Ovary (tissue), 3 donors: ENCODE data around the gene ARHGEF11.

Experiments used
- CTCF ChIP-seq, 3 donors: fragments of 450-650 bp in 2 of 3; fragments of 200-600 bp in 1 of 3; IDR thresholded peaks; one replicate each; pipeline versions ENCODE4 v1.5.1 to v1.8.0; 2016 to 2022; ENCODE audit warnings: antibody characterized with exemption in 3 of 3, mild to moderate bottlenecking in 1 of 3
- EP300 ChIP-seq: sonication (generic); formaldehyde crosslinking; IDR thresholded peaks from one replicate; pipeline ENCODE4 v1.6.1; 2017; ENCODE audit warnings: antibody characterized with exemption
- POLR2A ChIP-seq: fragments of 450-650 bp; IDR thresholded peaks from one replicate; pipeline ENCODE4 v1.6.1; 2017; ENCODE audit warnings: antibody characterized with exemption, mild to moderate bottlenecking, moderate library complexity
- donor health status: DM: no; HTN: no; CAD: no.

- no peak for TF ChIP-seq POLR2A
- no peak for TF ChIP-seq CTCF (IDR thresholded peaks at IDR 0.05)
- no peak for TF ChIP-seq EP300
Observed at GRCh38 chr1:156924478-156925153, 120.9 kb downstream of the ARHGEF11 start.
